ENCODE results near the gene HDC. TPM values are rescaled to one million over a fixed set of nuclear protein-coding genes. Genes with fewer than 3 reads are reported as not detected.

HDC gene
- total RNA-seq, 1 donor from 2014 or later: 4.1 TPM

GRCh38 chr15:50278496-50278895 lies 13.0 kb upstream of the HDC start:
- DNase-seq (no peak), ATAC-seq (no peak)
- H3K9me3 ChIP-seq: no peaks in the 10 kb centered on the region
- no peaks in the 10 kb centered on the region for H3K27me3 ChIP-seq
- no peak overlapping the region for H3K4me3 ChIP-seq
- H3K4me1 ChIP-seq: no peaks in the 10 kb centered on the region
- no peak overlapping the region for H3K27ac ChIP-seq
- H3K36me3 ChIP-seq: no peaks in the 10 kb centered on the region
- TF ChIP-seq CTCF (IDR thresholded peaks at IDR 0.05): no peak
- intact Hi-C loops (cut with DNase I): no loop called here

GRCh38 chr15:50277370-50277769 lies 11.8 kb upstream of the HDC start:
- Histone ChIP-seq H3K9me3 (no peaks in the 10 kb centered on the region), H3K4me1 (no peaks in the 10 kb centered on the region), H3K27me3 (no peaks in the 10 kb centered on the region), H3K27ac (no peak overlapping the region), H3K36me3 (no peaks in the 10 kb centered on the region), H3K4me3 (no peak overlapping the region)
- peak; percentile 41 for ATAC-seq
- DNase-seq: no peak
- intact Hi-C loops (cut with DNase I): no loop called here
- TF ChIP-seq CTCF (IDR thresholded peaks at IDR 0.05): no peak

- H3K36me3 ChIP-seq: no peaks in the 10 kb centered on the region
- DNase-seq (no peak), ATAC-seq (no peak)
- intact Hi-C loops (cut with DNase I): no loop called here
- no peak overlapping the region for H3K27ac ChIP-seq
- TF ChIP-seq CTCF (IDR thresholded peaks at IDR 0.05): no peak
- H3K4me3 ChIP-seq: no peak overlapping the region
- H3K9me3 ChIP-seq: no peaks in the 10 kb centered on the region
- no peaks in the 10 kb centered on the region for H3K4me1 ChIP-seq
- no peaks in the 10 kb centered on the region for H3K27me3 ChIP-seq
These were observed 10.4 kb upstream of the HDC start for GRCh38 chr15:50275908-50276307.

- ATAC-seq (no peak), DNase-seq (no peak)
- no peak overlapping the region for H3K4me3 ChIP-seq
- no peaks in the 10 kb centered on the region for H3K36me3 ChIP-seq
- no peak for TF ChIP-seq CTCF (IDR thresholded peaks at IDR 0.05)
- intact Hi-C loops (cut with DNase I): no loop called here
- H3K9me3 ChIP-seq: no peaks in the 10 kb centered on the region
- no peak overlapping the region for H3K27ac ChIP-seq
- no peaks in the 10 kb centered on the region for H3K4me1 ChIP-seq
- no peaks in the 10 kb centered on the region for H3K27me3 ChIP-seq
These were observed 9.6 kb upstream of the HDC start for GRCh38 chr15:50275091-50275490.

- H3K4me3 ChIP-seq: no peak overlapping the region
- H3K4me1 ChIP-seq: no peaks in the 10 kb centered on the region
- DNase-seq (no peak), ATAC-seq (no peak)
- no peak overlapping the region for H3K27ac ChIP-seq
- TF ChIP-seq CTCF (IDR thresholded peaks at IDR 0.05): no peak
- H3K9me3 ChIP-seq: no peaks in the 10 kb centered on the region
- intact Hi-C loops (cut with DNase I): no loop called here
- H3K36me3 ChIP-seq: no peaks in the 10 kb centered on the region
- peaks cover 6% of the 10 kb centered on the region for H3K27me3 ChIP-seq
These were observed 2.1 kb upstream of the HDC start for GRCh38 chr15:50267577-50267976.

GRCh38 chr15:50262533-50262932 lies 3.0 kb downstream of the HDC start:
- Histone ChIP-seq H3K4me1 (no peaks in the 10 kb centered on the region), H3K27me3 (peaks cover 6% of the 10 kb centered on the region), H3K27ac (no peak overlapping the region), H3K36me3 (no peaks in the 10 kb centered on the region), H3K9me3 (no peaks in the 10 kb centered on the region), H3K4me3 (no peak overlapping the region)
- DNase-seq (no peak), ATAC-seq (peak; percentile 45)
- no peak for TF ChIP-seq CTCF (IDR thresholded peaks at IDR 0.05)
- intact Hi-C loops (cut with DNase I): no loop called here
